ENCODE data around the gene ABRAXAS1. TPM values are rescaled to one million over a fixed set of nuclear protein-coding genes. Genes with fewer than 3 reads are reported as not detected.
"Not testable (repeated sequence)": the region's sequence is repeated elsewhere in the genome, so short reads cannot be mapped to it uniquely, and the experiment has no call there.

ABRAXAS1 gene
- total and polyA plus RNA-seq, 2 donors: 17.7 to 21.0 TPM

DNA sequence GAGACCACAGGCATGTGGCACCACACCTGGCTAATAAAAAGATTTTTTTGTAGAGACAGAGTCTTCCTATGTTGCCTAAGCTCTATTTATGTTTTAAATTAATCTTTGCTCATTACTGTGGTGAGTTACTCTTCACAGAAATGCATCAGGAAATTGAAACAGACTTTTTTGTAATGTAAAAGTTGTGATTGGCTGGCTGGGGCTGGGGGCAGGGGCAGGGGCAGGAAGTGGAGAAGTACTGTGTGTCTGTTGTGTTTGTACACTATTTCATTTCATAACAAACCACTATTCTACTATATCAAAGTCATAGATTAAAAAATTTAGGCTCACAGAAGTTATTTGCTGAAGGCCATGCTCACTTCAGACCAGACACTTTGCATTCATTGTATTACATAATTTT, 19.1 kb upstream of the ABRAXAS1 start:
- Histone ChIP-seq H3K36me3 (ENCODE audit: control insufficient read depth in 2 of 2, insufficient read depth in 2 of 2, low read length in 1 of 2) (no peaks in the 10 kb centered on the region), H3K27ac (ENCODE audit: low read depth in 1 of 2, low read length in 1 of 2) (no peak overlapping the region), H3K4me1 (ENCODE audit: control insufficient read depth in 2 of 2, insufficient read depth in 2 of 2, low read length in 2 of 2) (peaks cover 0 to 3% of the 10 kb centered on the region in 2 donors), H3K9me3 (ENCODE audit: control insufficient read depth in 2 of 2, insufficient read depth in 1 of 2, low read length in 1 of 2) (no peaks in the 10 kb centered on the region), H3K4me3 (ENCODE audit: low read length in 2 of 2) (no peak overlapping the region), H3K27me3 (ENCODE audit: control insufficient read depth in 2 of 2, insufficient read depth in 1 of 2, low read length in 1 of 2) (no peaks in the 10 kb centered on the region)
- DNase-seq (ENCODE audit: low read depth in 6 of 9, low spot score in 9 of 9): peak in 1 of 9 donors; percentile 22

DNA sequence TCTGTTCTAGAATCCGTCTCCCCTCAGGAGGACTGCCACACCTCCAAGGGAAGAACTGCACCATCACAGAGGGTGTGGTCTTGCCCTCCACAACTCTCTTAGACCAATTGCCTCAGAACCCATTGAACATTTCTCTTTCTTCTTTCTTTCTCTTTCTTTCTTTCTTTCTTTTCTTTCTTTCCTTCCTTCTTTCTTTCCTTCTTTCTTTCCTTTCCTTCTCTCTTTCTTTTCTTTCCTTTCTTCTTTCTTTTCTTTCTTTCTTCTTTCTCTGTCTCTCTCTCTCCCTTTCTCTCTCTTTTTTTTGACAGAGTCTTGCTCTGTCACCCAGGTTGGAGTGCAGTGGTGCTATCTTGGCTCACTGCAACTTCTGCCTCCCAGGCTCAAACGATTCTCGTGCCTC, 16.8 kb upstream of the ABRAXAS1 start:
- H3K9me3 ChIP-seq (ENCODE audit: control insufficient read depth in 2 of 2, insufficient read depth in 1 of 2, low read length in 1 of 2); H3K27ac ChIP-seq (ENCODE audit: low read depth in 1 of 2, low read length in 1 of 2); H3K27me3 ChIP-seq (ENCODE audit: control insufficient read depth in 2 of 2, insufficient read depth in 1 of 2, low read length in 1 of 2); H3K4me1 ChIP-seq (ENCODE audit: control insufficient read depth in 2 of 2, insufficient read depth in 2 of 2, low read length in 2 of 2); H3K36me3 ChIP-seq (ENCODE audit: control insufficient read depth in 2 of 2, insufficient read depth in 2 of 2, low read length in 1 of 2); H3K4me3 ChIP-seq (ENCODE audit: low read length in 2 of 2); DNase-seq (ENCODE audit: low read depth in 6 of 9, low spot score in 9 of 9): not testable (repeated sequence)
- 96% methylated on average over 3 of the region's 3 CpGs for WGBS

DNA sequence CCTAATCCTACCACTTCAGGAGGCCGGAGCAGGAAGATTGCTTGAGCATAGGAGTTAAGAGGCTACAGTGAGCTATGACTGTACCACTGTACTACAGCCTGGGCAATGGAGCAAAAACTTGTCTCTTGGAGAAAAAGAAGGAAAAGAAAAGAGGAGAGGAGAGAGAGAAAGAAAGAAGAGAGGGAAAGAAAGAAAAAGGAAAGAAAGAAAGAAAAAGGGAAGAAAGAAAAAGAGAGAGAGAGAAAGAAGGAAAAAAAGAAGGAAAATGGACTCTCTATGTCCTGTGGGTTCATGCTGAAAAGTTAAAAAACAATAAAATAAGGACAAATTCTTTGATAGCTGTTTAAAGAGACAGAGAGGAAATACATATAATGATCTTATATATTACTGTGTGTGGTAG, 13.3 kb upstream of the ABRAXAS1 start:
- 100% methylated on average over 1 of the region's 1 CpG for WGBS
- Histone ChIP-seq H3K9me3 (ENCODE audit: control insufficient read depth in 2 of 2, insufficient read depth in 1 of 2, low read length in 1 of 2) (no peaks in the 10 kb centered on the region), H3K4me3 (ENCODE audit: low read length in 2 of 2) (no peak overlapping the region), H3K27ac (ENCODE audit: low read depth in 1 of 2, low read length in 1 of 2) (no peak overlapping the region), H3K4me1 (ENCODE audit: control insufficient read depth in 2 of 2, insufficient read depth in 2 of 2, low read length in 2 of 2) (no peaks in the 10 kb centered on the region), H3K36me3 (ENCODE audit: control insufficient read depth in 2 of 2, insufficient read depth in 2 of 2, low read length in 1 of 2) (no peaks in the 10 kb centered on the region), H3K27me3 (ENCODE audit: control insufficient read depth in 2 of 2, insufficient read depth in 1 of 2, low read length in 1 of 2) (no peaks in the 10 kb centered on the region)
- no peak for DNase-seq (ENCODE audit: low read depth in 6 of 9, low spot score in 9 of 9)

DNA sequence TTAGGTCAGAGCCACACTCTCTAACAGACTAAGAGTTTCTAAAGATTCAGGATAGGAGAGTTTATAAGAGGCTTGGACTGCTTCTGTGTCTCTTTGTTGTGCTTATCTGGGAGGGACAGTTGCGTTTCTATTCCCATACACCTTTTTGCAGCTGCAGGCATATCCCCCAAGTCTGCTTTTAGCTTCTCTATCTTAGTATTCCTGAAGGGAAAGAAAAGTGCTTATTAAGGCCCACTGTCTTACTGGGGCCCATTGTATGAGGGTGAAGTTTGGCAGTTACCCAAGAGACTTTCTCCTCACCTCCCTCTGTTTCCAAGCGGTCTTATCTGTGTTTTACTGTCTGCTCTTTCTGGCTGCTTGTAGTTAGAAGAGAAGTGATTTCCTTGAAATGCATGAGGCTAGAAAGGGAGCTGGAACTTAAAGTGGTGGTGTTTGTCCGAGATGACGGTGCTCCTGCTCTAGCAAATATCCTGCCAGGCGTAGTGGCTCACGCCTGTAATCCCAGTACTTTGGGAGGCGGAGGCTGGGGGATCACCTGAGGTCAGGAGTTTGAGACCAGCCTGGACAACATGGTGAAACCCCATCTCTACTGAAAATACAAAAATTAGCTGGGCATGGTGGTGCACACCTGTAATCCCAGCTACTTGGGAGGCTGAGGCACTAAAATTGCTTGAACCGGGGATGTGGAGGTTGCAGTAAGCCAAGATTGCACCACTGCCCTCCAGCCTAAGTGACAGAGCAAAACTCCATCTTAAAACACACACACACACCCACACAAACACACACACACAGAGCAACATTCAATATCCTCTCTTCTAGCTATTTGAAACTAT, 11.4 kb upstream of the ABRAXAS1 start:
- not testable (repeated sequence) for DNase-seq (ENCODE audit: low read depth in 6 of 9, low spot score in 9 of 9); H3K4me1 ChIP-seq (ENCODE audit: control insufficient read depth in 2 of 2, insufficient read depth in 2 of 2, low read length in 2 of 2); H3K27me3 ChIP-seq (ENCODE audit: control insufficient read depth in 2 of 2, insufficient read depth in 1 of 2, low read length in 1 of 2); H3K27ac ChIP-seq (ENCODE audit: low read depth in 1 of 2, low read length in 1 of 2); H3K4me3 ChIP-seq (ENCODE audit: low read length in 2 of 2); H3K36me3 ChIP-seq (ENCODE audit: control insufficient read depth in 2 of 2, insufficient read depth in 2 of 2, low read length in 1 of 2); H3K9me3 ChIP-seq (ENCODE audit: control insufficient read depth in 2 of 2, insufficient read depth in 1 of 2, low read length in 1 of 2)
- WGBS: 98% methylated on average over 8 of the region's 8 CpGs

- Histone ChIP-seq H3K4me1 (ENCODE audit: control insufficient read depth in 2 of 2, insufficient read depth in 2 of 2, low read length in 2 of 2) (no peaks in the 10 kb centered on the region), H3K9me3 (ENCODE audit: control insufficient read depth in 2 of 2, insufficient read depth in 1 of 2, low read length in 1 of 2) (no peaks in the 10 kb centered on the region), H3K27ac (ENCODE audit: low read depth in 1 of 2, low read length in 1 of 2) (no peak overlapping the region), H3K27me3 (ENCODE audit: control insufficient read depth in 2 of 2, insufficient read depth in 1 of 2, low read length in 1 of 2) (no peaks in the 10 kb centered on the region), H3K4me3 (ENCODE audit: low read length in 2 of 2) (no peak overlapping the region), H3K36me3 (ENCODE audit: control insufficient read depth in 2 of 2, insufficient read depth in 2 of 2, low read length in 1 of 2) (no peaks in the 10 kb centered on the region)
- peak in 1 of 9 donors; percentile 37 for DNase-seq (ENCODE audit: low read depth in 6 of 9, low spot score in 9 of 9)
- 14% methylated on average over 1 of the region's 1 CpG for WGBS
Observed at GRCh38 chr4:83490876-83491450, 6.1 kb upstream of the ABRAXAS1 start.

DNA sequence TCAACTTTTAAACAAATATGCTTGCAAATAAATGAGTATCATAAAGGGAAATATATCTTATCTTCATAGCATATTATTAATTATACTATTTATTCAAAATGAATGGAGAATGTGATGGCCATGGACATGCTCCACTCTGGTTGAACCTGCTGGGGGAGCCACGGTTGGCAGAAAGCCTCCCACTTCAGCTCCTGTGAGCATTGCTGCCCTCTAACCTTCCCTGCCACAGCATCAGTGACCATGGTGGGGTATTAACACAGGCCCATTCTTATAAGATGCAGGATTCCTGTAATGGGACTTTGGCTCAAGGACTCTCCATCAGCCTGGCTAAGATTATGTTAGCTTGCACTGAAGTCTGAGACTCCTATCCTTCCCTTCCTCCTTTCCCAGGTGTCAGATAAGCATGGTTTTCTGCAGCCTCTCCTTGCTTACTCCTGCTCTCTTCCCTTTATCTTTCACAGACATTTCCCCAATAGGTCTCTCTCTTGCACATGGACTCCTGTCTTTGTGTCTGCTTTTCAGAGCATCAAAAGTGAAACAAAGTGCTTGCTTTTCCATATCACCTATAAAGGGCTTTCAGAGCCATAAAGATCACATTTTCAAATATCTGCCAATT, 4.9 kb upstream of the ABRAXAS1 start:
- Histone ChIP-seq H3K4me3 (ENCODE audit: low read length in 2 of 2) (no peak overlapping the region), H3K9me3 (ENCODE audit: control insufficient read depth in 2 of 2, insufficient read depth in 1 of 2, low read length in 1 of 2) (no peaks in the 10 kb centered on the region), H3K27ac (ENCODE audit: low read depth in 1 of 2, low read length in 1 of 2) (no peak overlapping the region), H3K4me1 (ENCODE audit: control insufficient read depth in 2 of 2, insufficient read depth in 2 of 2, low read length in 2 of 2) (peaks cover 3 to 8% of the 10 kb centered on the region in 2 donors), H3K36me3 (ENCODE audit: control insufficient read depth in 2 of 2, insufficient read depth in 2 of 2, low read length in 1 of 2) (no peaks in the 10 kb centered on the region), H3K27me3 (ENCODE audit: control insufficient read depth in 2 of 2, insufficient read depth in 1 of 2, low read length in 1 of 2) (no peaks in the 10 kb centered on the region)
- WGBS: 90% methylated on average over 1 of the region's 1 CpG
- no peak for DNase-seq (ENCODE audit: low read depth in 6 of 9, low spot score in 9 of 9)

DNA sequence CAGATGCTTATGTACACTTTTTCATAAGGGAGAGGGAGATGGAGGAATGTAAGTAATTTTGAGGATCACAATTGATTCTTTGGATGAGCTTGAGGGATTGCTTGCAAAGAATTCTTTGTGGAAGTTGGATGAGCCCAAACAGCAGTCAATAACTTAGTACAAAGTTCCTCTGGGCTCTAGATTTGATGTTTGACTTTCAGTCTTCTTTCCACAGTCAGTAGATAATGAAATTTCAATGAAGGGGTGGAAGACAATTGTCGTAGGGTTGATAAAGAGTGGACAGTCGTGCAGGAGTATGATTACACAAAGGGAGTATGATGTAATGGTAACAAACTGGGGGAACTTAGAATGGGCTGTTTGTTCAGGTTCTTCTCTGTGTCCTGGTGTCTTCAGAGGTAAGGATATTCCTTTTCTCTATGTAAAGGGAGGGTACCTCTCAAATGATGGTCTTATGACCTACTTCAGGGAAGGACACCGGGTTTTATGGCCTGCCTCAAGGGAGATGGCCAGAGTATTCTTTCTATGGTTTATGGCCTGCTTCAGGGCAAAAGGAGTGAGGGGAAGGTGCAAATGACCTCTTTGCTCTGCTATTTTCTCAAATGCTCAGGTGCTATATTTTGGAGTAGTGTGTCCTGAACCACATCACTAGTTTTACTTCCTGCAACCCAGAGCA, 1.7 kb upstream of the ABRAXAS1 start:
- H3K9me3 ChIP-seq (ENCODE audit: control insufficient read depth in 2 of 2, insufficient read depth in 1 of 2, low read length in 1 of 2): no peaks in the 10 kb centered on the region
- peaks cover 8 to 15% of the 10 kb centered on the region in 2 donors for H3K4me1 ChIP-seq (ENCODE audit: control insufficient read depth in 2 of 2, insufficient read depth in 2 of 2, low read length in 2 of 2)
- no peaks in the 10 kb centered on the region for H3K36me3 ChIP-seq (ENCODE audit: control insufficient read depth in 2 of 2, insufficient read depth in 2 of 2, low read length in 1 of 2)
- WGBS: 98% methylated on average over 3 of the region's 3 CpGs
- no peak overlapping the region for H3K4me3 ChIP-seq (ENCODE audit: low read length in 2 of 2)
- H3K27ac ChIP-seq (ENCODE audit: low read depth in 1 of 2, low read length in 1 of 2): no peak overlapping the region
- no peaks in the 10 kb centered on the region for H3K27me3 ChIP-seq (ENCODE audit: control insufficient read depth in 2 of 2, insufficient read depth in 1 of 2, low read length in 1 of 2)
- no peak for DNase-seq (ENCODE audit: low read depth in 6 of 9, low spot score in 9 of 9)

GRCh38 chr4:83473966-83474365, 10.9 kb downstream of the ABRAXAS1 start:
- H3K9me3 ChIP-seq (ENCODE audit: control insufficient read depth in 2 of 2, insufficient read depth in 1 of 2, low read length in 1 of 2): no peaks in the 10 kb centered on the region
- no peak for DNase-seq (ENCODE audit: low read depth in 6 of 9, low spot score in 9 of 9)
- H3K36me3 ChIP-seq (ENCODE audit: control insufficient read depth in 2 of 2, insufficient read depth in 2 of 2, low read length in 1 of 2): peaks cover 12 to 27% of the 10 kb centered on the region in 2 donors
- WGBS: 98% methylated on average over 2 of the region's 2 CpGs
- H3K4me3 ChIP-seq (ENCODE audit: low read length in 2 of 2): no peak overlapping the region
- H3K27ac ChIP-seq (ENCODE audit: low read depth in 1 of 2, low read length in 1 of 2): no peak overlapping the region
- H3K27me3 ChIP-seq (ENCODE audit: control insufficient read depth in 2 of 2, insufficient read depth in 1 of 2, low read length in 1 of 2): no peaks in the 10 kb centered on the region
- H3K4me1 ChIP-seq (ENCODE audit: control insufficient read depth in 2 of 2, insufficient read depth in 2 of 2, low read length in 2 of 2): no peaks in the 10 kb centered on the region

DNA sequence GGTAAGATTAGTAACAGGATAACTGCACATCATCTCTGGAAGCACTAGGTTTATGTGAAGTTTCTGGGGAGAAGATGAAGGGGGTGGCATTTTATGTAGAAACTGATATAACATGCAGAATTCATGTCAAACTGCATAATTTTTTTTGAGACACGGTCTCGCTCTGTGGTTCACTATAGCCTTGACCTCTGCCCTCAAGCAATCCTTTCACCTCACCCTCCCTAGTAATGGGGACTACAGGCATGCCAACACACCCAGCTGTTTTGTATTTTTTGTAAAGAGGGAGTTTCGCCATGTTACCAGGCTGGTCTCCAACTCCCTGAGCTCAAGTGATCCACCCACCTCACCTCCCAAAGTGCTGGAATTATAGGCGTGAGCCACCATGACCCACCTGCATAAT, 11.5 kb downstream of the ABRAXAS1 start:
- Histone ChIP-seq H3K27ac (ENCODE audit: low read depth in 1 of 2, low read length in 1 of 2) (no peak overlapping the region), H3K36me3 (ENCODE audit: control insufficient read depth in 2 of 2, insufficient read depth in 2 of 2, low read length in 1 of 2) (peaks cover 12 to 26% of the 10 kb centered on the region in 2 donors), H3K4me3 (ENCODE audit: low read length in 2 of 2) (no peak overlapping the region), H3K9me3 (ENCODE audit: control insufficient read depth in 2 of 2, insufficient read depth in 1 of 2, low read length in 1 of 2) (no peaks in the 10 kb centered on the region), H3K27me3 (ENCODE audit: control insufficient read depth in 2 of 2, insufficient read depth in 1 of 2, low read length in 1 of 2) (no peaks in the 10 kb centered on the region), H3K4me1 (ENCODE audit: control insufficient read depth in 2 of 2, insufficient read depth in 2 of 2, low read length in 2 of 2) (no peaks in the 10 kb centered on the region)
- WGBS: 87% methylated on average over 4 of the region's 4 CpGs
- no peak for DNase-seq (ENCODE audit: low read depth in 6 of 9, low spot score in 9 of 9)
